Activated T-helper 1 cell treated with Interleukin-2 at 50 U/mL for 16 hours (primary cell): Measurements from ENCODE around the gene PLK5.
A peak's percentile ranks its signal among the peaks of the same experiment; 100 is the strongest.

Experiments
- DNase-seq: peaks from one replicate; pipeline ENCODE4 v3.0.0-alpha.2; 2020; ENCODE audit warnings: low read depth

Gene PLK5

DNA sequence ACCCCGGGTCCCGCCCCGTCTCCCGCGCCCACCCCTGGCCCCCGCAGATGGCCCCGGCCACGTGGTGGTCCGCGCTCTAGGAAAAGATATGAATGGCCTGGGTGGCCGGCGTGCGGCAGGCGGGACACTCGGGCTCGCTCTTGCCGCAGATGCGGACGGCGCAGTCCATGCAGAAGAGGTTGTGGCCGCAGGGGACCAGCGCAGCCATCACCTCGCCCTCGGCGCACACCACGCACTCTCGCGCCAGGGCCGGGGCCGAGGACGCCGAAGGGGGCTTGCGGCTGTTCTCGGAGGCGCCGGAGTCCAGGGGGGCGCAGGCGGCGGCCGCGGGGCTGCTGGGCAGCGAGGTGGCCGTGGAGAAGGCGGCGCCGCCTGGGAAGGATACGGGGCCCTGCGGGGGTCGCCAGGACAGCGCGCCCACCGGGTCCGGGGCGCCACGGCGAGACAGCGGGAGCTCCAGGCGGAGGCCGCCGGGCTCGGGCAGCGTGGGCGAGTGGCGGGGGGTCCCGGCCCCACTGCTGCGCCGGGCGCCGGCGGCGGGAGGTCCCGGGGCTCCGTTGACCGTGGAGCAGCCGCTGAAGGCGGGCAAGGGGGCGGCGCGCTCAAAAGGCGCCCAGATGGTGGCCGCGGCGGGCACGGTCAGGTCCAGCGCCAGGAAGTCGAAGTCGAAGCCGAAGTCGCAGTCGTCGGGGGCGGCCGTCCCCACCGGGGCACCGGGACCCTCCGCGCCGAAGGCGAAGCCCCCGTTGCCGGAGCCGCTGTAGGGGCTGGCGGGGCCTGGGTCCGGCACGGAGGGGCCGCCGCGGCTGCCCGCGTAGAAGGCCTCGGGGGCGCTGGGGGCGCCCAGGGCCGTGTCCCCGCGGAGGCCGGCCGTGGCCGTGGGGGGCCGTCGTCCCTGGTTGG lies 31.9 kb downstream of the PLK5 start:
- DNase-seq: no peak

DNA sequence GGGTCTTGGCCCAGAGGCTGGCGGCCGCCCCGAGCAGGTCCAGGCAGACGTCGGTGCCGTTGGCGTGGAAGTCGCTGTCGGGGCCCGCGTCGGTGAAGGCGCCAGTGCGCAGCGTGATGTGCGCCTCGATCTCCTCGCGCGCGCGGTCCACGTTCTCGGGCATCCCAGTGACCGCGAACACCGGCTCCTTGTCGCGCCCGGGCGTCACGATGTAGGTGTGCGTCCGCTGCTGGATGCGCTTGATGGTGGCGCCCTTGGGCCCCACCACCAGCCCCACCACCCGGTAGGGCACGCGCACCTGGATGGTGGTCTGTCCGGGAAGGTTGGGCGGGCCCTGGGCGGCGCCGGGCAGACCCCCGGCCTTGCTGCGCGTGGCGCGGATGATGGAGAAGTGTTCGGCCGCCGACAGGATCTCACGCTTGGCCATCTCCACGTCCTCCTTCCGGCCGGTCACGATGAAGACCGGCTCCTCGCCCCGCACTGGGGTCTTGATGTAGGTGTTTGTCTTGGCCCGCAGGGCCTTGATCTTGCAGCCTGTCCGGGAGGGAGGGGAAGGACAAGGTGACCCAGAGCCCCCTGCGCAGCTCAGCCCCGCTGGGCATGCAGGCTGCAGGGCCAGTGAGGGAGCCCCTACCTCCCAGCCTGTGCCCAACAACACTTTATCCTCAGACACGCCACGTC lies 32.7 kb downstream of the PLK5 start:
- DNase-seq: no peak

DNA sequence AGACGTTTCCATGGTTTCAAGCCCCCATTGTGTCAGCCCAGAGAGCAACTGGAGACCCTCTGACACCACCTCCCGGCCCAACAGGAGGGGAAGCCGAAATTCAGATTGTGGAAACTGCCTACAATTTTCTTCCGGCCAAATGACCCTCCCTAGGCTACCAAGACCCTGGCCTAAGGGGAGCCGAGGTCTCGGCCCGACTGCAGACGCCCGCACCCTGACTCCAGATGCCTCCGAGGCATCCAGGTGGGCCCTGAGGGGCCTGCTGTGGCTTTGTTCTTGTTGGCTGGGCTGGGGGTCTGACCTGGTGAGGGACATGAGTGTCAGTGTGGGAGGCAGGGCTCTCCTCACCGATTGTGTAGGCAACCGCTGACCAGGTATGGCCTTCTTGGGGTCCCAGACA lies 34.7 kb downstream of the PLK5 start:
- no peak for DNase-seq

DNA sequence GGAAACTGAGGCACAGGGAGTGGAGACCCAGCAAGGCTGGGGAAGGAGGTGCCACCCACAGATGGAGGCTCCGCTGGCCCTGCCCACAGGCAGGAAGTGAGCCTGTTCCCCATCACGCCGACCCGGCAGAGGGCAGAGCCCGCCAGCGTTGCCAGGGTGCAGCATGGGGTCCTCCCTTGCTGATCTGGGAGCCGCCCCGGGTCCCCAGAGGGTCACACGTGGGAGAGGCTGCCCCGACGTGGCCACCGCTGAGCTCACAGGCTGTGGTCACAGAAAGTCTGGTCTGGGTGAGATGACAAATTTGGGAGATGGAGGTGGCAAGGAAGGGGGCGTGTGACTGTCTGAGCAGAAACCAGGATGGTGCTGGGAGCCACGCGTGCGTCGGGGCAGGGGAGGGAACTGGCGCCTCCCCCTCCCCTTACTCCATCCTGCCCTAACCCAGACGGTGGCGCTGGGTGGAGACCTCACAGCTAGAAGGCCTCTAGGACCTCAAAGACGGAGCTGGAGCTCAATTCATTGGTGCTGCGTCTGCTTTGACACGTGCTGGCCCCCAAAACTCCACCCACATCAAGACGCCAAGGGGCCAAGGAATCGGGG lies 36.5 kb downstream of the PLK5 start:
- DNase-seq: no peak

DNA sequence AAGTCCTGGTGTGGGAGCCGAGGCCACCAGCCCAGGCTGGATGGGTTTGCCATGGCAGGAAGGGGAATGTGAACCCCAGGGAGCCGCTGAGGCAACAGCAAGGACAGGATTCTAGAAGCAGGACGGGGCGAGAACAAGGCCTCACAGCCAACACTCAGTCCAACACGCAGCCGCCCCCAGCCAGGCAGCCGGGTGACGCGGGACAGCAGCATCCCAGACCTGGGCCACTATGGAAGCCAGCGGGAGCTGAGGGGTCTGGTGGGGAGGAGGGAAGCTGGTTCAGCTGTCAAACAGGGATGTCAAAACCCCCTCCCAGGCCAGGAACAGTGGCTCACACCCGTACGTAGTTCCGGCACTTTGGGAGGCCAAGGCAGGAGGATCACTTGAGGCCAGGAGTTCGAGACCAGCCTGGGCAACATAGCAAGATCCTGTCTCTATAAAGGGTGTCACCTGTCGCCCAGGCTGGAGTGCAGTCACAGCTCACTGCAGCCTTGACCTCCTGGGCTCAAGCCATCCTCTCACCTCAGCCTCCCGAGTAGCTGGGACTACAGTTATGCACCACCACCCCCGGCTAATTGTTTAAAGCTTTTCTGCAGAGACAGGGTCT lies 37.5 kb downstream of the PLK5 start:
- no peak for DNase-seq

DNA sequence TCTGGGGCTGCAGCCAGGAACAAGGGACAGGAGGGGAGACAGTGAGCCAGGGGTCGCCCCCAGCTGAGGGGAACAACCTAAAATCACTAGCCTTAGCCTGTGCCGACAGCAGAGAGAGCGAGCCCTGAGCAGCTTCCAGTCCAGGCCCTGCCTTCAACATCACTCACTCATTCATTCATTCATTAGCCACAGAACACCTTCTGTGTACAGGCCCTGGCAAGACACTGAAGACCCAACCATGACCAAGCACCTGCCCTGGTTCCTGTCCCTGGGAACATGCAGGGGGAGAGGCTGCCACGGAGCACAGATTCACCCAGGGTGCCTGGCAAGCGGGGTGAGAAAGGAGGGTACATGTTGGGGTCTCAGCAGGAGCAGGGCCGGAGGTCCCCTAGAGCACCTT lies 39.4 kb downstream of the PLK5 start:
- DNase-seq: no peak

DNA sequence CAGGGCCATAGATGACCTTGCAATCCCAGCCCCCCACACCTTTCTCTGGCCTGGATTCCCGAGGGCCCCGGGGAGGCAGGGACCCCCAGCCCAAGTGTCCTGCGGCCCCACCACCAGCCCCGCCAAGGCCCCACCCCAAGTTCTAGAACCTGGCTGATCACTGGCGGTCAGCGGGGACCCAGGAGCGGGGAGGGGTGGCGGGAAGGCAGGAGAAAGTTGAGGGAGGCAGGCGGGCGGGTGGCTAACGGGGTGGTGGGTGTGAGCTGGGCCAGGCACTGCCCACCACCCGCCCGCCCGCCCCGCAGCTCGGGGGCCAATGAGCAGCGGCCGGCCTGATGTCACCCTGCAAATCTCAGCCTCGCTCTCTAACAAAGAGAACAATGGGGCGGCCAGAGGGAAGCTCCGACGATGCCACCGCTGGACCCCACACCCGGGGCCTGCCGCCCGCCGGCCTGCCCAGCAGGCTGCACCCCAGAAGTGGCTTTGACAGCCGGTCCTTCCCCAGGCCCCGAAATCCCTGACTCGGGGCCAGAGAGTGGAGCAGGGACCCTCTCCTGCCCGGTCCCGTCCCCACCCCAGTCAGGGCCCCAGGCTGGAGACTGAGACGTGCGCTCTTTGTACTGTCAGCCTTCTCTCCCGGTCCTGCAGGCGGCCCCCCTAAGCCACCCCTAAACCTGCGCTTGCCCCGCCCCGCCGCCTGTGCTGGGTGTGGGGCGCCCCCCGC lies 42.7 kb downstream of the PLK5 start:
- DNase-seq: no peak

DNA sequence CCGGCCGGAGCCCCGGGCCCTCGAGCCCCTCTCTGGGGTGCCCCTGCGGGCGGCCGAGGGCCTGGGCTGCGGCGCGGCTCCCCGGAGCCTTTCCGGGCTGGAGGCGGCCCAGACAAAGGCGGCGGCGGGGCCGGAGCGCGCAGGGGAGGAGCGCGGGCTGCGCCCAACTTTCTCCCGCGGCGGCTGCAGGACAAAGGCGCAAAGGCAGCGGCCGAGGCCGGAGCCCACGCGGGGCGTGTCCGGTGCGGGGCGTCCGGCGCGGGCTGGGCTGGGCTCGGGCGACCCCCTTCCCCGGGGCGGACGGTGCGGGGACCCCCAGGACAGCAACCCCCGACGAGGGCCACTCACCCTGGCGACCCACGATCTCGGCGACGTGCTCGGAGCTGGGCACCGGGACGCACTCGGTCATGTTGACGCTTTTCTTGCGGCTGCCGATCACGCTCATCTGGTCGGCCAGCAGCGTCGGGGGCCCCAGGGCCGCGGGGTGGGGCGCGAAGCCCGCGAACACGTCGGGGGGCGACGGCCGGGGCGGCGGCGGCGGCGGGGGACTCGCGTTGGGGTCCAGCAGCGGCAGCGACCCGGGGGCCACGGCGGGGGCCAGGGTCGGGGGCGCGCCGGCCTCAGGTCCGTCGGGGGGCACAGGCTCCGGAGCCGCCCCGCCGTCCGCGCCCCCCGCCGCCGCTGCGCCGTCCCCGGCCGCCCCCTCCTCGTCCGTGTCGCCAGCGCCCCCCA lies 43.4 kb downstream of the PLK5 start:
- DNase-seq: no peak

DNA sequence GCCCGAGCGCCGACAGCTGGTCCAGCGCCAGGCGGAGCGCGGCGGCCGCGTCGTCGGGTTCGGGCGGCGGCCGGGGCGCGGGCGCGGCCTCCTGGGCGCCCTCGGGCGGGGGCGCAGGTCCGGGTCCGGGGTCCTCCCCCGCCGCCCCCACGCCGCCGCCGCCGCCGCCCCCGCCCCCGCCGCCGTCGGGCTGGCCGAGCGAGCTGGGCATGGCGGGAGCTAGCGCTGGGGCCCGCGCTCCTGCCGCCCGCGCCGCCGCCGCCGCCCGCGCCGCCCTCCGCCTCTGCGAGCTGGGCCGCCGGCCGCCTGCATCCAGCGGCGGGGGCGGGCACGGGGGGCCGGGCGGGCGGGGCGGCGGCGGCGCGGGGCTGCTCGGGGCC lies 44.0 kb downstream of the PLK5 start:
- DNase-seq: no peak

DNA sequence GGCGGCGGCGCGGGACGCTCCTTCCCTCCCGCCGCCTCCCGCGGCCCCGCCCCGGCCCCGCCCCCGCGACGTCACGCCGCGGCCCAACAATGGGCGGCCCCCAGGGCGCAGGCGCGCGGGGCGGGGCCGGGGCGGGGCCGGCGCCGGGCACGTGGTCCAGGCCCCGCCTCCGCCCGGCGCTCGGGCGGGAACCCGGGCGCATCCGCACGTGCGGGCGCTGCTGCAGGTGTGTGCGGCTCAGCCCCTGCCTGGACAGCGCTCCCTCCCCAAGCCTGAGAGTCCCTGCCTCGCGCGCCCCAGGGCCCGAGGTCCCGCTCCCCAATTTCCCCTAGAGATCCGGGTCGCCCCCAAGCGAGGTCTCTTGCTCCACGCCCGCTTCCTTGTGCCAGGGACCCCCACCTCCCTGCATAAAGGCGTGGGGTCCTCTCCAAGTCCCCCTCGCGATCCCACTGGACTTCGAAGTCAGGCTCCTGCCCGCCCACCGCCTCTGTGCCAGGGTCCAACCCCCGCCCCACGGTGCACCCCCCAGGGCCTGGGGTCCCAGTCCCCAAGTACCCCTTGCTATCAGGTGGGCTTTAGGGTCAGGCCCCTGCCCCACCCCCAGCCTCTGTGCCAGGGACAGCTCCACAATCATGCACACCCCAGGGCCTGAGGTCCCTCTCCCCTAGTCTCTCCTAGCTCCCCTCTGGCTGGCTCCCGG lies 44.6 kb downstream of the PLK5 start, which contains the start of gene MEX3D:
Gene MEX3D (minus strand): TSS at position 6 of the 700 bp plus-strand sequence. CDS start 267 bp downstream, outside the sequence.
- DNase-seq: peak; percentile 78

DNA sequence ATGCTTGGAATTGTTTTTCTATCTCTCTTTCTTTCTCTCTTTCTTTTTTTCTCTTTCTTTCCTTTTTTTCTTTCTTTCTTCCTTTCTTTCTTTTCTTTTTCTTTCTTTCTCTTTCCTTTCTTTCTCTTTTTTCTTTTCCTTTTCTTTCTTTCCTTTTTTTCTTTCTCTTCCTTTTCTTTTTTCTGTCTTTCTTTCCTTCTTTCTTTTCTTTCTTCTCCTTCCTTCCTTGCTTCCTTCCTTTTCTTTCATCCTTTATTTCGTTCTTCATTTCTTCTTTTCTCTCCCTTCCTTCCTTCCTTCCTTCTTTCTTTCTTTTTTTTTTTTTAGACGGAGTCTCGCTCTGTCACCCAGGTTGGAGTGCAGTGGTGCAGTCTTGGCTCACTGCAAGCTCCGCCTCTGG lies 46.1 kb downstream of the PLK5 start:
- no peak for DNase-seq

DNA sequence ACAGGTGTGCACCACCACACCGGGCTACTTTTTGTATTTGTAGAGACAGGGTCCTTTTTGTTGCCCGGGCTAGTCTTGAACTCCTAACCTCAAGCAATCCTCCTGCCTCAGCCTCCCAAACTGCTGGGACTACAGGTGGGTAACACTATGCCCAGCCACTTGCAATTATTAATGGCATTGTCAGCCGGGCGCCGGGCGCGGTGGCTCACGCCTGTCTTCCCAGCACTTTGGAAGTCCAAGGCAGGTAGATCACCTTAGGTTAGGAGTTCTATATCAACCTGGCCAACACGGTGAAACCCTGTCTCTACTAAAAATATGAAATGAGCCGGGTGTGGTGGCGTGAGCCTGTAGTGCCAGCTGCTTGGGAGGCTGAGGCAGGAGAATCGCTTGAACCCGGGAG lies 47.0 kb downstream of the PLK5 start:
- DNase-seq: no peak

DNA sequence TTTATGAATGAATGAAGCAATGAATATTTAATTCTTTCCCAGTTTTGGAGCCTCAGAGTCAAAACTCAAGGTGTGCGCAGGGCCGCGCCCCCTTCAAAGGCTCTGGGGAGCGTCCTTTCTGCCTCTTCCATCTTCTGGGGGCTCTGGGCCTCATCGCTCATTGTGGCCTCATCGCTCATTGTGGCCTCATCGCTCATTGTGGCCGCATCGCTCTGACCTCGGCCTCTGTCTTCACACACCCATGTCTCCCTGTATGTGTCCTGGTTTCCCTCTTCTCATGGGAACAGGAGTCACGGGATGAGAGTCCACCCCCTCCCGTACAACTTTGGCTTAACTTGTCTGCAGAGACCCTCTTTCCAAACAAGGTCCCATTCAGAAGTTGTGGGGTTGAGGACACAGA lies 47.5 kb downstream of the PLK5 start:
- no peak for DNase-seq

DNA sequence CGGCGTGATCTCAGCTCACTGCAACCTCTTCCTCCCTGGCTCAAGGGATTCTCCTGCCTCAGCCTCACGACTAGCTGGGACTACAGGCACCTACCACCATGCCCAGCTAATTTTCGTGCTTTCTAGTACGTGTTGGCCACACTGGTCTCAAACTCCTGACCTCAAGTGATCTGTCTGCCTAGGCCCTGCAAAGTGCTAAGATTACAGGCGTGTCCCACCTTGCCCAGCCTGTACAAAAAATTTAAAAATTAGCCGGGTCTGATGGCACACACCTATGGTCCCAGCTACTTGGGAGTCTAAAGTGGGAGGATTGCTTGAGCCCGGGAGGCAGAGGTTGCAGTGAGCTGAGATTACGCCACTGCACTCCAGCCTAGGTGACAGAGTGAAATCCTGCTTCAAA lies 48.9 kb downstream of the PLK5 start:
- no peak for DNase-seq

DNA sequence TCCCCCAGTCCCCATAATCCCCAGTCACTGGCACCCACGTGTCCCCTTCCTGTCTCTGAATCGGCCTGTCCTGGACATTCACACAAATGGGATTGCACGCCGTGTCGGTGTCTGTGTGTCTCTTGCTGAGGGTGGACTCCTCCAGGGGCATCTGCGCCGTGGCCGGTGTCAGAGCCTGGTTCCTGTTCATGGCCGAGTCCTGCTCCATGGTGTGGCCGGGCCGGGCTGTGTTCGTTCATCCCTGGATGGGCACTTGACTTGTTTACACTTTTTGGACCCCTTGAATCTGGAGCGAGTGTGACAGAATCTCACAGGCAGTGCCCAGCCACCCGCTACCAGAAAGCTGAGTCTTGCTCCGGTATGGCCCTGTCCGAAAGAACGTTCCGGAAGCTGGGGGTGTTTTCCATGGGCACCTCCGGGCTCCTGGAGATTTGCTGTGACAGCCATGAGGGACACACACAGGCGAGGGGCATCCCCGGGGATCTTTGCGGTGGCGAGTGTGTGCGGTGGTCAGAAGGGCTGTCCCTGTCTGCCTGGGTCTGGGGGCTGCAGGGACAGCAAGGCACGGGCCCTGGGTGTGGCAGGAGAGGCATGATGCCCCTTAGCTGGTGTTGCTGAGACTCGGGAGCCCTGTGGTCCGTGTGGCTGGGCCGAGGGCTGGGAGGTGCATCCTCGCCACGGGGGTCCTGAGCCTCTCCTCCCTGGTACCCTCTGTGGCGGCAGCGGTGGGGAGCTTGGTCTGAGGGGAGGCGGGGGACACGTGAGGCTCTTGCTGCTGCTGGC lies 50.7 kb downstream of the PLK5 start:
- no peak for DNase-seq

DNA sequence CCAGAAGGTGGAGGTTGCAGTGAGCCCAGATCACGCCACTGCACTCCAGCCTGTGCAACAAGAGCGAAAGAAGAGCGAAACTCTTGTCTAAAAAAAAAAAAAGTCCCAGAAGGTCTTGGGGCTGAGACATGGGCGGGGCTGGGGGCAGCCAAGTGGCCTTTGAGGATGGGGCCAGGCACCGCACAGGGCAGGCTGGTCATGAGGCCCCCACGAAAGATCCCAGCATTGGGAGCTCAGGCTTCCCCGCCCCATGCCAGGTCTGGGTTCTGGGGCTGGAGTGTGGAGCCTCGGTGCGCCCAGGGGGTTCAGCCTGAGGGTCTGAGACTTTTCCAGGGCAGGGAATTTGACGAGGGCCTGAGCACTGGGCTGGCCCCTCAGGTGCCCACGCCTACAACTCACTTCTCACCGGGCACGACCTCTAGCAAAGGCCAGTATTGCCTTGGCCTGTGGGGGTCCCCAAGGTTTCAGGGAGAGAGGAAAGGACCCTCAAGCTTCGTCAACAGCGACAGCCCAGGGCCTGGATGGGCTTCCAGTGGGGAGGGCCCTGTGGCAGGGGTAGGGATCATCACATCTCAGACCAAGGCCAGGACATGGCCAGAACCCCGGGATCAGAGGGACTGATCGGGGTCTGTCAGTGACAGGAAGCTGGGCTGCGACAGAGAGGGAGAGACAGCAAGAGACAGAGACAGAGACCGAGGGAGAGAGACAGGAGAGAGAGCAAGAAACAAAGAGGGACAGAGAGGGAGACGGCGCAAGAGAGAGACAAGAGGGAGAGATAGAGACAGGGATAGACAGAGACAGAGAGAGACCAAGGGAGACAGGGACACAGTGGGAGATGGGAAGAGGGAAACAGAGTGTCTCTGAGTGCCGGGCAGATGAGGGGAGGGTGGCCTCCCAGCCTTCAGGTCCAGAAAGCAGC lies 51.7 kb downstream of the PLK5 start:
- DNase-seq: no peak

DNA sequence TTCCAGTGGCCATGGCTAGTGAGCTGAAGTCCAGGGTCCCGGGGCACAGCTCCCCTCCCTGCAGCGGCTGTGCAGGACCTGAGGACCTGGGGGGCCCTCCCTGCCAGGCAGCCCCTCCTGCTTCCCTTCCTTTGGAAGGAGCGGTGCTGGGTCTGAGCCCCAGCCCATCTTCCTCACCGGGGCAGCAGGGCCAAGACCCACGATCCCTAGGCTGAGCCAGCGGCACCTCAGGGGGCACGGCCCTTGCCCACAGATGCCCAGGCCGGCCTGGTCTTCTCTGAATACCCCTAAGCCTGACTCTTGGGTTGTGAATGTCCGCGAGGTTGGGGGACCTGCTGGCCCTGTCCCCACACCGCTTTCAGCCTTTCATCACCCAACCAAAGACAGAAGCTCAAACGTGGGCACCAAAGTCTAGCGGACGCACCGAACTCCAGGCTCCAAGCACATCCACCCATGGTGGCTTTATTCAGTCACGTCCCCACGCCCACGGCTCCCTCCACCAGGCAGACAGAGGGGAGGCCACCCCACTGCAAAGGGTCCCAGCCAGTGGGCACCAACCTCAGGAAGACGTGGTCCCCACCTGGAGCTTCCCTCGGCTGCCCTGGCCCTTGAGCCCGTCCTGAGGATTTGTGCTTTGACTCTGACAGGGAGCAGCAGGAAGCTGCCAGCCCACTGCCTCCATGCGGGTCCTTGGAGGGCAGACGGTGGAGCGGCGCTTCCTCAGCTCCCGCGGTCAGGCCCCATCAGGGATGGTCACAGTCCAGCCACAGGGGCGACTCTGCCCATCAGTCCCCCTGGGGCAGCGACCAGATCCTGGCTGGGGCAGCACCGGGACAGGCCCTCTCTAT lies 52.6 kb downstream of the PLK5 start:
- no peak for DNase-seq
